Lung (tissue), 12 donors: ENCODE data around the gene CHMP1A. TPM values are rescaled to one million over a fixed set of nuclear protein-coding genes. Genes with fewer than 3 reads are reported as not detected.
A peak's percentile ranks its signal among the peaks of the same experiment; 100 is the strongest.
"Not testable (repeated sequence)": the region's sequence is repeated elsewhere in the genome, so short reads cannot be mapped to it uniquely, and the experiment has no call there.

ENCODE experiments used
- ATAC-seq: fragments of 200-7000 bp; cut with Tn5 transposase; one replicate; pipeline ENCODE4 v1.9.1; 2020; ENCODE audit warnings: moderate number of reproducible peaks; ENCODE audit not compliant: insufficient read depth, low FRiP score
- DNase-seq, 3 donors: peaks; one replicate each; pipeline ENCODE4 v3.0.0-alpha.2; 2013 to 2017
- H3K27ac ChIP-seq, 2 donors: one replicate each; pipeline ENCODE4 v1.5.1; 2013; ENCODE audit warnings: mild to moderate bottlenecking in 2 of 2, moderate library complexity in 2 of 2, control low read depth in 1 of 2, inconsistent platforms in 1 of 2, low read depth in 1 of 2, low read length in 1 of 2
- H3K27me3 ChIP-seq, 3 donors: one replicate each; pipeline ENCODE4 v1.5.1; 2013; ENCODE audit warnings: low read length in 2 of 3; ENCODE audit not compliant: control insufficient read depth in 3 of 3, insufficient read depth in 3 of 3
- H3K36me3 ChIP-seq, 4 donors: one replicate each; pipeline ENCODE4 v1.5.1; 2013; ENCODE audit warnings: low read length in 4 of 4, mild to moderate bottlenecking in 1 of 4, moderate library complexity in 1 of 4; ENCODE audit not compliant: control insufficient read depth in 4 of 4, insufficient read depth in 4 of 4
- H3K4me1 ChIP-seq, 5 donors: one replicate each; pipeline ENCODE4 v1.5.1; 2013; ENCODE audit warnings: low read length in 5 of 5, mild to moderate bottlenecking in 2 of 5, moderate library complexity in 1 of 5; ENCODE audit not compliant: control insufficient read depth in 5 of 5, insufficient read depth in 5 of 5
- H3K4me3 ChIP-seq: one replicate; pipeline ENCODE4 v1.5.1; 2013; ENCODE audit warnings: mild to moderate bottlenecking, control low read depth, moderate library complexity
- H3K9ac ChIP-seq, 2 donors: one replicate each; pipeline ENCODE4 v1.5.1; 2013; ENCODE audit warnings: low read length in 2 of 2, control low read depth in 1 of 2; ENCODE audit not compliant: insufficient read depth in 1 of 2
- H3K9me3 ChIP-seq, 4 donors: one replicate each; pipeline ENCODE4 v1.5.1; 2013; ENCODE audit warnings: low read length in 3 of 4, mild to moderate bottlenecking in 1 of 4, moderate library complexity in 1 of 4; ENCODE audit not compliant: control insufficient read depth in 4 of 4, insufficient read depth in 3 of 4
- CTCF ChIP-seq: IDR thresholded peaks from 2 replicates; pipeline ENCODE4 v1.5.1; 2012; ENCODE audit warnings: mild to moderate bottlenecking; ENCODE audit errors: control extremely low read depth, extremely low read depth
- WGBS, 2 donors: extraction: QIAGEN DNeasy Blood & Tissue Kit; methylation state at CpG; one replicate each; pipeline ENCODE4 v1.1.7; 2013; 5-methylcytosine and 5-hydroxymethylcytosine counted together
- polyA plus RNA-seq, 2 donors: library from polyadenylated mRNA; stranded (reverse); fragments of 200-250 nt; gene quantifications; one replicate each; pipeline ENCODE4 v1.2.1, GENCODE V29; 2013
- total RNA-seq, 2 donors: library from RNA; depleted of rRNA in 1 of 2; stranded (reverse); fragments of >200 nt in 1 of 2; gene quantifications; one replicate each; pipeline ENCODE4 v1.2.1, GENCODE V29; 2014 to 2021
- donor health status: control.
- donor health status: control.
- donor health status: Bipolar disorder and iron deficiency.
- donor health status: healthy.
- donor health status: DM: yes; HTN: yes; CAD: no.

The CHMP1A gene
- total and polyA plus RNA-seq, 4 donors: 61.3 to 98.4 (median 85.5) TPM

DNA sequence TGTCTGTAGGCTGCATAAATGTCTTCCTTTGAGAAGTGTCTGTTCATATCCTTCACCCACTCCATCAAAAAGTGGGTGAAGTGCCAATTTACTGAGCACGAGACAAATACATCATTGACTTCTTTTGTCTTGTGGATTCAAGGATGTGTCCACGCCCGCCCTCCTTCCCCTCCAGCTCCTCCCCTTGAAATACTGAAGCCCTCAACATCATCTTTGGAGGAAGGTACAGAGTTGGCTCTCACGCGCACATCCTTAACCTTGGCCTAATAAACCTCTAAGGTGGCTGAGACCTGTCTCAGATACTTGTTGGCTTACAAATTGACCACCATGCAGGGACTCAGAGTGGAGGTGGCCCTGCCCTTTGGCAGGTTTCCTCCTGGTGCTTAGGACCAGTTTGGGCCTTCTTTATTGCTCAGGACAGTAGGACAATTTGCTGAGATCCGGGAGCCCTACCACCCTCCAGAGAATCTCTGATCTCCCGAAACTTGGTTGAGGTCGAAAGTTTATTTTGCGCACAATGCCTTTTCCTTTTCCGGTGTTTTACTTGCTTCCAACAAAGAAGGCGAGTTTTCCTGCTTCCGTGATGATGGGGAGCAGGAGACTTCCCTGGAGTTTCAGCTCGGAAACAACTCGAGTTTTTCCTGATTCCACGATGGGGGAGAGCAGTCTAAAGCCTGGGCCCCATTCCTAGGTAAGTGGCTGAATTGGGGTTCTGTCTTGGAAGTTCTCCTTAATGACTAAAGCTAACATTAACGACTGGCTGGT lies 14.9 kb upstream of the CHMP1A start:
- Histone ChIP-seq H3K4me3 (no peak overlapping the region), H3K9me3 (no peaks in the 10 kb centered on the region), H3K9ac (no peak overlapping the region), H3K27me3 (no peaks in the 10 kb centered on the region), H3K4me1 (peaks cover 0 to 7% (median 0%) of the 10 kb centered on the region in 5 donors), H3K27ac (peak overlapping the region in 1 of 2 donors; percentile 42), H3K36me3 (no peaks in the 10 kb centered on the region)
- ATAC-seq (no peak), DNase-seq (peak in 1 of 3 donors; percentile 4)
- no peak for TF ChIP-seq CTCF
- 76 to 82% methylated on average over 16 of the region's 16 CpGs for WGBS, 2 donors

- H3K27me3 ChIP-seq, H3K9me3 ChIP-seq, ATAC-seq, H3K9ac ChIP-seq, H3K36me3 ChIP-seq, H3K27ac ChIP-seq, H3K4me3 ChIP-seq, H3K4me1 ChIP-seq, DNase-seq: not testable (repeated sequence)
- WGBS, 2 donors: 86 to 94% methylated on average over 4 of the region's 4 CpGs
Measured at GRCh38 chr16:89671565-89671964, 14.1 kb upstream of the CHMP1A start.

- ATAC-seq (no peak), DNase-seq (peak in 1 of 3 donors; percentile 9)
- 90% methylated on average over 10 of the region's 10 CpGs for WGBS, 2 donors
- no peaks in the 10 kb centered on the region for H3K36me3 ChIP-seq
- H3K9me3 ChIP-seq: no peaks in the 10 kb centered on the region
- H3K4me3 ChIP-seq: no peak overlapping the region
- H3K9ac ChIP-seq: no peak overlapping the region
- no peak for TF ChIP-seq CTCF
- H3K27ac ChIP-seq: no peak overlapping the region
- H3K4me1 ChIP-seq: peaks cover 0 to 7% (median 0%) of the 10 kb centered on the region in 5 donors
- no peaks in the 10 kb centered on the region for H3K27me3 ChIP-seq
Measured at GRCh38 chr16:89670496-89671431, 13.3 kb upstream of the CHMP1A start.

DNA sequence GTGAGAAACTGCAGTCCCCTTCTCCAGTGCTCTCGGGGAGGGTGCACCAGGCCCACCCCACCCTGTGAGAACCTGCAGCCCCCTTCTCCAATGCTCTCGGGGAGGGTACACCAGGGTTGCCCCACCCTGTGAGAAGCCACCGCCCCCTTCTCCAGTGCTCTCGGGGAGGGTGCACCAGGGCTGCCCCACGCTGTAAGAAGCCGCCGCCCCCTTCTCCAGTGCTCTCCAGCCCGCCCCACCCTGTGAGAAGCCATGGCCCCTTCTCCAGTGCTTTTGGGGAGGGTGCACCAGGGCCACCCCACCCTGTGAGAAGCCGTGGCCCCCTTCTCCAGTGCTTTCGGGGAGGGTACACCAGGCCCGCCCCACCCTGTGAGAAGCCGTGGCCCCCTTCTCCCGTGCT lies 12.2 kb upstream of the CHMP1A start:
- Histone ChIP-seq H3K9me3 (no peaks in the 10 kb centered on the region), H3K36me3 (no peaks in the 10 kb centered on the region), H3K27me3 (no peaks in the 10 kb centered on the region), H3K4me1 (peaks cover 0 to 7% (median 0%) of the 10 kb centered on the region in 5 donors), H3K9ac (no peak overlapping the region), H3K4me3 (no peak overlapping the region), H3K27ac (no peak overlapping the region)
- 78 to 98% methylated on average over 11 to 13 of the region's 13 CpGs for WGBS, 2 donors
- TF ChIP-seq CTCF: no peak
- DNase-seq (no peak), ATAC-seq (no peak)
